HEK293 (cell line): Measurements from ENCODE around the gene MST1R.

ENCODE experiments used
- CTCF ChIA-PET: fragments of 350-600 bp; formaldehyde crosslinking; extraction: SDS; loops from one replicate; lab custom pipeline; 2021; ENCODE audit warnings: antibody characterized with exemption; lab: Yijun Ruan, JAX
- POLR2A ChIA-PET: fragments of 300-600 bp; formaldehyde crosslinking; extraction: SDS; loops from one replicate; lab custom pipeline; 2020; ENCODE audit warnings: antibody characterized with exemption, inconsistent platforms; lab: Yijun Ruan, JAX
- H3K27ac ChIP-seq: fragments of 200-500 bp; sonication (Bioruptor generic); 2 replicates; pipeline ENCODE4 v1.5.1; 2014; ENCODE audit warnings: low read depth, low read length, control low read depth, inconsistent platforms; ENCODE audit errors: extremely low read depth
- H3K36me3 ChIP-seq, 2 experiments: fragments of 200-500 bp in 1 of 2; sonication (Bioruptor generic) in 1 of 2; 1 replicate in 1 of 2; 2 replicates in 1 of 2; pipeline ENCODE4 v1.5.1; 2014 to 2017; ENCODE audit warnings: inconsistent platforms in 2 of 2, low read length in 2 of 2; ENCODE audit not compliant: control insufficient read depth in 2 of 2, insufficient read depth in 1 of 2
- H3K4me1 ChIP-seq: fragments of 200-500 bp; sonication (Bioruptor generic); 2 replicates; pipeline ENCODE4 v1.5.1; 2014; ENCODE audit warnings: mild to moderate bottlenecking, low read length, inconsistent platforms; ENCODE audit not compliant: control insufficient read depth, insufficient read depth
- H3K4me3 ChIP-seq: 2 replicates; pipeline ENCODE4 v1.5.1; 2011; ENCODE audit warnings: low read depth, mild to moderate bottlenecking, control low read depth, low read length, moderate library complexity
- H3K9me3 ChIP-seq: fragments of 200-500 bp; sonication (Bioruptor generic); 2 replicates; pipeline ENCODE4 v1.5.1; 2014; ENCODE audit warnings: low read depth, low read length, inconsistent platforms; ENCODE audit not compliant: control insufficient read depth, insufficient read depth
- EGR2 ChIP-seq: fragments of 450-650 bp; formaldehyde crosslinking; IDR thresholded peaks from 2 replicates; pipeline ENCODE4 v1.5.1; 2016; ENCODE audit warnings: low read depth, missing biosample characterization, missing genetic modification characterization
- GLIS1 ChIP-seq: fragments of 450-650 bp; formaldehyde crosslinking; IDR thresholded peaks from 2 replicates; pipeline ENCODE4 v1.5.1; 2016; ENCODE audit warnings: missing biosample characterization, missing genetic modification characterization
- KLF7 ChIP-seq: fragments of 450-650 bp; formaldehyde crosslinking; IDR thresholded peaks from 2 replicates; pipeline ENCODE4 v1.5.1; 2016; ENCODE audit warnings: missing biosample characterization, missing genetic modification characterization, borderline replicate concordance
- MYNN ChIP-seq: fragments of 450-650 bp; formaldehyde crosslinking; IDR thresholded peaks from 2 replicates; pipeline ENCODE4 v1.5.1; 2016; ENCODE audit warnings: missing biosample characterization, missing genetic modification characterization, borderline replicate concordance
- REST ChIP-seq: fragments of 450-650 bp; formaldehyde crosslinking; IDR thresholded peaks from 2 replicates; pipeline ENCODE4 v1.5.1; 2016; ENCODE audit warnings: missing biosample characterization, missing genetic modification characterization
- SP3 ChIP-seq: fragments of 450-650 bp; formaldehyde crosslinking; IDR thresholded peaks from 2 replicates; pipeline ENCODE4 v1.5.1; 2016; ENCODE audit warnings: missing biosample characterization, missing genetic modification characterization
- WT1 ChIP-seq: fragments of 450-650 bp; formaldehyde crosslinking; IDR thresholded peaks from 2 replicates; pipeline ENCODE4 v1.5.1; 2016; ENCODE audit warnings: missing biosample characterization, missing genetic modification characterization
- YY1 ChIP-seq: fragments of 450-650 bp; formaldehyde crosslinking; IDR thresholded peaks from 2 replicates; pipeline ENCODE4 v1.5.1; 2018; ENCODE audit warnings: missing biosample characterization, missing genetic modification characterization
- ZBTB17 ChIP-seq: fragments of 450-650 bp; formaldehyde crosslinking; IDR thresholded peaks from 2 replicates; pipeline ENCODE4 v1.5.1; 2016; ENCODE audit warnings: missing biosample characterization, missing genetic modification characterization
- ZFP3 ChIP-seq: fragments of 450-650 bp; formaldehyde crosslinking; IDR thresholded peaks from 2 replicates; pipeline ENCODE4 v1.5.1; 2016; ENCODE audit warnings: low read depth, missing biosample characterization, missing genetic modification characterization
- ZNF132 ChIP-seq: fragments of 450-650 bp; formaldehyde crosslinking; IDR thresholded peaks from 2 replicates; pipeline ENCODE4 v1.5.1; 2017; ENCODE audit warnings: missing biosample characterization, missing genetic modification characterization, borderline replicate concordance
- ZNF133 ChIP-seq: fragments of 450-650 bp; formaldehyde crosslinking; IDR thresholded peaks from 2 replicates; pipeline ENCODE4 v1.5.1; 2016; ENCODE audit warnings: missing biosample characterization, missing genetic modification characterization
- ZNF366 ChIP-seq: fragments of 450-650 bp; formaldehyde crosslinking; conservative IDR thresholded peaks from 2 replicates; pipeline ENCODE4 v1.5.1; 2016; ENCODE audit warnings: missing biosample characterization, missing genetic modification characterization
- ZNF37A ChIP-seq: fragments of 450-650 bp; IDR thresholded peaks from 2 replicates; pipeline ENCODE4 v1.5.1; 2018; ENCODE audit warnings: missing biosample characterization, missing genetic modification characterization
- ZNF394 ChIP-seq: fragments of 450-650 bp; formaldehyde crosslinking; IDR thresholded peaks from 2 replicates; pipeline ENCODE4 v1.5.1; 2016; ENCODE audit warnings: missing biosample characterization, missing genetic modification characterization, mild to moderate bottlenecking, moderate library complexity, borderline replicate concordance
- ZNF423 ChIP-seq: fragments of 450-650 bp; formaldehyde crosslinking; IDR thresholded peaks from 2 replicates; pipeline ENCODE4 v1.5.1; 2016; ENCODE audit warnings: missing biosample characterization, missing genetic modification characterization
- ZNF530 ChIP-seq: fragments of 450-650 bp; formaldehyde crosslinking; IDR thresholded peaks from 2 replicates; pipeline ENCODE4 v1.5.1; 2016; ENCODE audit warnings: low read depth, missing biosample characterization, missing genetic modification characterization
- ZNF571 ChIP-seq: fragments of 450-650 bp; formaldehyde crosslinking; IDR thresholded peaks from 2 replicates; pipeline ENCODE4 v1.5.0; 2017; ENCODE audit warnings: missing biosample characterization, missing genetic modification characterization
- ZNF580 ChIP-seq: fragments of 450-650 bp; formaldehyde crosslinking; IDR thresholded peaks from 2 replicates; pipeline ENCODE4 v1.5.1; 2016; ENCODE audit warnings: missing biosample characterization, missing genetic modification characterization
- ZNF621 ChIP-seq: fragments of 450-650 bp; formaldehyde crosslinking; IDR thresholded peaks from 2 replicates; pipeline ENCODE4 v1.5.1; 2017; ENCODE audit warnings: missing biosample characterization, missing genetic modification characterization
- ZNF624 ChIP-seq: fragments of 450-650 bp; formaldehyde crosslinking; IDR thresholded peaks from 2 replicates; pipeline ENCODE4 v1.5.1; 2017; ENCODE audit warnings: missing biosample characterization, missing genetic modification characterization
- ZNF629 ChIP-seq: fragments of 450-650 bp; formaldehyde crosslinking; IDR thresholded peaks from 2 replicates; pipeline ENCODE4 v1.5.1; 2017; ENCODE audit warnings: missing biosample characterization, missing genetic modification characterization
- ZNF660 ChIP-seq: fragments of 450-650 bp; IDR thresholded peaks from 2 replicates; pipeline ENCODE4 v1.5.1; 2018; ENCODE audit warnings: missing biosample characterization, mild to moderate bottlenecking, missing genetic modification characterization
- ZNF664 ChIP-seq: fragments of 450-650 bp; formaldehyde crosslinking; IDR thresholded peaks from 2 replicates; pipeline ENCODE4 v1.5.1; 2016; ENCODE audit warnings: missing biosample characterization, missing genetic modification characterization
- ZSCAN5A ChIP-seq: fragments of 450-650 bp; formaldehyde crosslinking; IDR thresholded peaks from 2 replicates; pipeline ENCODE4 v1.5.1; 2016; ENCODE audit warnings: missing biosample characterization, missing genetic modification characterization
- TF ChIP-seq, protein P1 (sequence below): fragments of 450-650 bp; formaldehyde crosslinking; IDR thresholded peaks from 2 replicates; pipeline ENCODE4 v1.5.1; 2016; ENCODE audit warnings: missing biosample characterization, missing genetic modification characterization

The MST1R gene

GRCh38 chr3:49867871-49868321, 35.8 kb downstream of the MST1R start:
- CTCF ChIA-PET, result no interaction called here
- Histone ChIP-seq H3K4me3 (no peak overlapping the region), H3K9me3 (no peaks in the 10 kb centered on the region), H3K27ac (no peak overlapping the region), H3K4me1 (no peaks in the 10 kb centered on the region), H3K36me3 (no peaks in the 10 kb centered on the region)
- POLR2A ChIA-PET, result interaction anchor here (1.0 to 1.6 kb wide), 3 partner anchors 9 to 64 kb away, joined by 3 to 5 read pairs (median 3); partner anchors contain the start of gene TRAIP
- TF ChIP-seq REST (peak; percentile 98), ZNF133 (tag by site-specific recombination) (peak; percentile 94), ZNF37A (no peak), ZSCAN5A (no peak)
- TF ChIP-seq, protein P1, sequence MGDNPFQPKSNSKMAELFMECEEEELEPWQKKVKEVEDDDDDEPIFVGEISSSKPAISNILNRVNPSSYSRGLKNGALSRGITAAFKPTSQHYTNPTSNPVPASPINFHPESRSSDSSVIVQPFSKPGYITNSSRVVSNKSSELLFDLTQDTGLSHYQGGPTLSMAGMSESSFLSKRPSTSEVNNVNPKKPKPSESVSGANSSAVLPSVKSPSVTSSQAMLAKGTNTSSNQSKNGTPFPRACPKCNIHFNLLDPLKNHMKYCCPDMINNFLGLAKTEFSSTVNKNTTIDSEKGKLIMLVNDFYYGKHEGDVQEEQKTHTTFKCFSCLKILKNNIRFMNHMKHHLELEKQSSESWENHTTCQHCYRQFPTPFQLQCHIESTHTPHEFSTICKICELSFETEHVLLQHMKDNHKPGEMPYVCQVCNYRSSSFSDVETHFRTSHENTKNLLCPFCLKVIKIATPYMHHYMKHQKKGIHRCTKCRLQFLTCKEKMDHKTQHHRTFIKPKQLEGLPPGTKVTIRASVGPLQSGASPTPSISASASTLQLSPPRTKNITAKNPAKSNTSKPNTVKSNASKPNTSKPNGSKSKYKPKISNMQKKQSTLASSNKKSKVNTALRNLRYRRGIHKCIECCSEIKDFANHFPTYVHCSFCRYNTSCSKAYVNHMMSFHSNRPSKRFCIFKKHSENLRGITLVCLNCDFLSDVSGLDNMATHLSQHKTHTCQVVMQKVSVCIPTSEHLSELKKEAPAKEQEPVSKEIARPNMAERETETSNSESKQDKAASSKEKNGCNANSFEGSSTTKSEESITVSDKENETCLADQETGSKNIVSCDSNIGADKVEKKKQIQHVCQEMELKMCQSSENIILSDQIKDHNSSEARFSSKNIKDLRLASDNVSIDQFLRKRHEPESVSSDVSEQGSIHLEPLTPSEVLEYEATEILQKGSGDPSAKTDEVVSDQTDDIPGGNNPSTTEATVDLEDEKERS, result no peak

GRCh38 chr3:49867400-49867799, 36.3 kb downstream of the MST1R start:
- Histone ChIP-seq H3K36me3 (no peaks in the 10 kb centered on the region), H3K9me3 (no peaks in the 10 kb centered on the region), H3K4me3 (no peak overlapping the region), H3K4me1 (no peaks in the 10 kb centered on the region), H3K27ac (no peak overlapping the region)
- POLR2A ChIA-PET, result interaction anchor here (1.0 to 1.6 kb wide), 2 partner anchors 9 to 64 kb away, joined by 3 read pairs; no protein-coding TSS in a partner anchor
- CTCF ChIA-PET, result interaction anchor here (0.8 kb wide), 1 partner anchor 21 kb away, joined by 3 read pairs; no protein-coding TSS in a partner anchor
- 0 out of 2 replicates have a peak, but pooled peaks have one; percentile 35 for TF ChIP-seq ZNF366
- no peak for TF ChIP-seq ZNF423
- no peak for TF ChIP-seq ZNF624 (tag by site-specific recombination)
- TF ChIP-seq YY1 (tag by site-specific recombination), result no peak
- TF ChIP-seq ZNF629 (tag by site-specific recombination), result no peak
- TF ChIP-seq GLIS1 (tag by site-specific recombination), result no peak
- TF ChIP-seq KLF7, result no peak

DNA sequence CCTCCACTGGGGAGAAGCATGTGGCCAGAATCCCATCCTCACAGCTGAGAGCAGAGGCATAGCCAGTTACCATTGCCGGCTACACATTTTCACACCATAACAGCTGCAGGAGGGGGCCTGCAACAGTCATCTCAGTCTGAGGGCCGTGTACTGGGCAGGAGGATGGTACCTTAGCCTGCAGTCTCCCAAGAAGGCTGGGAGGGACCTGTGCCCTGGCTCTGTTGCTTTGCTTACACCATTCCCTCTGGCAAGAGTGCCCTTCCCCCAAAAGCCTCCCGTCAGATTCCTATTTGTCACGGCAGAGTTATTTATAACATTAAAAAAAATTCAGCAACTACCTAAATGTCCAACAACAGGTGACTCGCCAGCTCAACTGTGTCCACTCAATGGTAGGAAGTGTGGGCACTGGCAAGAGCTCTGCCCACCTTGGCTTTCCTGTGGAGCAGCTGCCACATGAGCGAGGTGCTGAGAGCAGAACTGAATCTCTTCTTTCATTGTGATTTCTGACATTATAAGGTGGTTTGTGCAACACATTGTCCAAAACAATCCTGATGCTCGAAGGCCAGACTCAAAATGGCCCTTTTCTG, 38.4 kb downstream of the MST1R start:
- Histone ChIP-seq H3K4me3 (no peak overlapping the region), H3K36me3 (no peaks in the 10 kb centered on the region), H3K9me3 (no peaks in the 10 kb centered on the region), H3K4me1 (no peaks in the 10 kb centered on the region), H3K27ac (no peak overlapping the region)
- POLR2A ChIA-PET, result no interaction called here
- CTCF ChIA-PET, result no interaction called here
- TF ChIP-seq WT1 (no peak), ZNF664 (tag by site-specific recombination) (no peak), ZBTB17 (no peak), ZNF394 (no peak), ZNF660 (tag by site-specific recombination) (no peak), ZNF621 (no peak), MYNN (tag by site-specific recombination) (no peak), EGR2 (tag by site-specific recombination) (no peak), ZNF530 (tag by site-specific recombination) (no peak), ZFP3 (tag by site-specific recombination) (no peak), ZNF580 (no peak), ZNF132 (tag by site-specific recombination) (no peak), SP3 (tag by site-specific recombination) (no peak), ZNF571 (tag by site-specific recombination) (no peak)
- TF ChIP-seq, all 188 proteins: peak for 0
